GM21723 (cell line): Measurements from ENCODE around the gene PTPRE.
"Not testable (repeated sequence)": the region's sequence is repeated elsewhere in the genome, so short reads cannot be mapped to it uniquely, and the experiment has no call there.

Experiments used
- ATAC-seq: cut with Tn5 transposase; IDR thresholded peaks from one replicate; pipeline ENCODE4 v1.9.1; 2021; ENCODE audit warnings: mild to moderate bottlenecking, moderate library complexity; ENCODE audit not compliant: unreplicated experiment

The PTPRE gene

GRCh38 chr10:127976701-127977356, 69.9 kb downstream of the PTPRE start:
- ATAC-seq, result no peak

- no peak for ATAC-seq
Measured at GRCh38 chr10:127977357-127978009, 70.6 kb downstream of the PTPRE start.

- ATAC-seq, result no peak
Measured at GRCh38 chr10:127978481-127978880, 71.6 kb downstream of the PTPRE start.

GRCh38 chr10:127979045-127979444, 72.1 kb downstream of the PTPRE start:
- ATAC-seq, result no peak

GRCh38 chr10:127979566-127979965, 72.7 kb downstream of the PTPRE start:
- no peak for ATAC-seq

DNA sequence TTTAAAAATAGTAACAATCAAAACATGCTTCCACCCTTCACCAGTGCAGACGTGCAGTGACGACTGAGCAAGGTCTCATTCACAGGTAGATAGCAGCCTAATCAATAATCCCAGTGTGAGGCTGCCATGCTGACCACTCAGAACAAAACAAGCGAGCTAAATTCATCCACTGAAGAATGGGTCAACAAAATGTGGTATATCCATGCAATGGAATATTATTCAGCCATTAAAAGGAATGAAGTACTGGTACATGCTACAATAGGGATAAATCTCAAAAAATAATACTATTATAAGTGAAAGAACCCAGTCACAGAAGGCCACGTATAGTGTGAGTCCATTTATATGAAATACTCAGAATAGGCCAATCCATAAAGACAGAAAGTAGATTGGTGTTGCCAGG, 74.0 kb downstream of the PTPRE start:
- ATAC-seq, result no peak

DNA sequence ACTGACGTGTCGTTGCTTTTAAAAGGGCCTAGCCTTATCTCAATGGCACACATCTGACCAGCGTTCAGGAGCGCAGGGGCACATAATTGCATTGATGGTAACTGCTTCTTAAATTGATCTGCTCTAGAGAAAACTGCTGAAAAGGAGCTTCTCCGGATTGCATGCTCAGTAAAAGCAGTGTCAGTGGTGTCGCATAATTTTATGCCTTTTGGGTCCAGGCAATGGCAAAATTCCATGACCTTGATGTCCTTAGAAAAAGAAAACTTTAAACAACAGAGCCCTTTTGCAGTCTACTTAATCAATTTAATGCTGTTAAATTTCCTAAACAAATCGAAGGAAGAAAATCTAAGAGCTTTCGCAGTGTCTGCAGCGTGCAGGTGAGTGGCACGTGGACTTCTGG, 75.7 kb downstream of the PTPRE start:
- no peak for ATAC-seq

DNA sequence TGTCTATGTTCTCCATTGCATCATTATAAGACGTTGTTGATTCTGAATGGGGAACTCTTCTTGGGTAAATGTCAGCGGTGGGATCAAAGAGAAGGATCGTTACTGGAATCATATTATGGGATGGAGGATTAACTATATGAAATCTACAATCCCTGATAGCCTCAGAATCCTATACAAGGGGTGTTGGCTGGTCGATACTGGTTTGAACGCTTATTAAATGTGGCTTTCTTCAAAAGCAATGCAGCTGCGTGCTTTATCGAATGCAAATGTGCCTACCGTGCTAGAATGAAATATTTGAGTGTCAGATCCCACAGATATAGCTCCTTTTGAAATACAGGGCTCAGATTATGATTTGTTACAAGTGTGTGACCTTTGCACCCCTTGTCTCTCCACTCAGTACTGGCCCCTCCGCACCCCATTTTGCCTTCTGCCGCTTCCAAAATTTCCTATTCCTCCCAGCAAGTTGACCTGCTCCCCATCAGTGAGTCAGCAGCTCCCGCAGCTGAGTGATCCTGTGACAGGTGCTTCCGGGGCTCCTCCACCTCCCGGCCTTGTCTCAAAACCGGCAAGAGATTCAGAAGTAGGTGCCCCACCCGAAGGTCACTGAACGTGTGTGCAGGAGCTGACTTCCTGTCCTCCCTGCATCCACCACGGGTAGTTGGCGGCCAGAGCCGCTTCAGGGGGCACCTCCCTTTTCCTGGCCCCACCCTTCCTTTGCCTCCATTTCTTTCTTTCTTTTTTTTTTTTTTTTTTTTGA, 76.6 kb downstream of the PTPRE start:
- ATAC-seq, result no peak

DNA sequence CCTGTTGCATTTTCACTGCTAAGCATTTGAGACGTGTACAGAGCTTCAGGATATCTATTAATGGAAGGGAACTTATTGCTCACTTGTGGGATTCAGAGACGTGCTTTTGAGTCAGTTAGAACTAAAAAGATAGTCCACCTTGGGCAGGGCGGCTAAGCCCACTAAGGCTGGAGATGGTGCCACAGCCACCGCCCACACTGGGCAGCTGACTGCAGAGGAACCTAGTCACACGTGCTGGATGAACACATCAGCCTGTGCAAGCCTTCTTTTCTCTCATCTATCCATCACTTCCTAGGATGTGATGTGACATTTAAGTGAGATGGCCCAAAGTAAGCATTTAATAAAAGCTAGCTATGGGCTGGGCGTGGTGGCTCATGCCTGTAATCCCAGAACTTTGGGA, 78.0 kb downstream of the PTPRE start:
- ATAC-seq, result no peak

DNA sequence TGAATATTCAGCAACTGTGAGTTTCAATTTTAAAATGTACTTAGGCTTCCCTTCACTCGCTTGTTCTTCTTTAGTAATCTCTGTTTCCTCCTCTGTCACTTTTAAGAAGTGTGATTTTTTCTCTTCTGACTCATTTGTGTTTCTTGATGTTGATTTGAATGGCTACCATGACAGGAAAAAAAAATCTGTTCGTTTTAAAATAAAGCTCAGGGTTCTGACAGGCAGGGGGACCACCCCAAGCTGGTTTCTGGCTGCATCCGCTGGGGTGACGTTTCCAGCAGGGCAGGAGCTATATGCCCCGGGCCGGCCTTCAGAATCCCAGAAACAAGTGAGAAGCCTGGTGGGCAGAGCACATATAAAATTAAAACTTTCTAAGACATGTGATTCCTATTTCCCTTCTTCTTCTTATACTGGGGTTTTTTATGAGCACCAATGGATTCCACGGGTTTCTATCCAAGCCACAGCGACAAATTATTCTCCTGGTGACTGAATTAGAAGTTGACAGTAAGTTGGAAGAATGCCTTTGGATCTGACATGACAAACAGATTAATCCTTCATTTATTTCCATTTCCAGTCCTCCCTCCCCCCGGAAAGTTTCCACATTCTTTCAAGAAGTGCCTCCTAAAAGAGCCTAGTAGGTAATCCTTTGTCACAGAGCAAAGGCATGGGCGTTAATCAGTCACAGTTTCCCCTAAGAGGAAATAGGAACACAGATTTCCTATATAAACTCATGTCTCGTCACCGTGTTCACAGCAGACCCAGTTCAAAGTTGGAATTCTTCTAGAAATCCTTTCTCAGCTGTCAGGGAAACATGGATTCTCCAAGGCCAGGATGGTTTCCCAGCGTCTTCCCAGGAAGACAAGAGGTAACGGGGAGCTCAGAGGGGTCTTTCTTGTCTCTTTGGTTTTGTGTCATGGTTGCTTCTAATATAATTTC, 79.9 kb downstream of the PTPRE start:
- ATAC-seq, result no peak

DNA sequence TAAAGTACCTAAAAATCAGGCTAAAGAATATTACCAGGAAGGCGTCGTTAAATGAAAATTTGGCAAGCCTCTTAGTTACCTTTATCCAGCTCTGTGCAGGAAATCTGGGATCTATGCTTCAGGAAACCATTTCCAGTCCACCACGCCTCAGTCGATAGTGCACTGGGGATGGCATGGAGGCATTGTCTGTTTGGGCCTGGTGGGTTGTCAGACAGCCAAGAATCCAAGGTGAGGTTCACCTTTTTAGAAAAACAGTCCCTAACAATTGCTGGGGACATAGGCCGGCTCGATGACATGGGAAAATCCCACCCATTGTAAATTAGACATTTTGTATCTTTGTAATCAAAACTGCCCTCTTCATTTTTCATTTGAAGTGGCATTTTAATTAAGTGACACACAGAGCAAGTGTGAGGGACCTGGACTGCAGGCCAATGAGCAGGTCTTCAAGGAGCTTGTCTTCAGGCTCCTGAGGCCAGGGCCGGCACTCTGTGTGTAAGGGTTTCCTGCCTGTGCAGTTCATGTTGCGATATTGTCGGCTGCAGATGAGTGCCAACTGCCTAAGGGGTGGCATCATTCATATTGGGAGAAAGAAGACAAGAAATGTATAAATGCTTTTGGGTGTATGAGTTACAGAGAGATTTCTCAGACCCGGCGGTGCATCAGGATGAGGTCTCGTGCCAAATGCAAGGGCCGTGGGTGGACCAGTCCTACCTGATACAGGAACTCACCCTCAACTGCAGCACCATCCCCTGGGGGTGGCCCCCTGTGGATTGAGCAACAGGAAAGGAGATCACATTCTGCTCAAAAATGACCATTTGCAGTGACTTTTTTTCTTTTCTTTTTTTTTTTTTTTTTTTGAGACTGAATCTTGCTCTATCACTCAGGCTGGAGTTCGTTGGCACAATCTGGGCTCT, 80.8 kb downstream of the PTPRE start:
- ATAC-seq, result no peak

DNA sequence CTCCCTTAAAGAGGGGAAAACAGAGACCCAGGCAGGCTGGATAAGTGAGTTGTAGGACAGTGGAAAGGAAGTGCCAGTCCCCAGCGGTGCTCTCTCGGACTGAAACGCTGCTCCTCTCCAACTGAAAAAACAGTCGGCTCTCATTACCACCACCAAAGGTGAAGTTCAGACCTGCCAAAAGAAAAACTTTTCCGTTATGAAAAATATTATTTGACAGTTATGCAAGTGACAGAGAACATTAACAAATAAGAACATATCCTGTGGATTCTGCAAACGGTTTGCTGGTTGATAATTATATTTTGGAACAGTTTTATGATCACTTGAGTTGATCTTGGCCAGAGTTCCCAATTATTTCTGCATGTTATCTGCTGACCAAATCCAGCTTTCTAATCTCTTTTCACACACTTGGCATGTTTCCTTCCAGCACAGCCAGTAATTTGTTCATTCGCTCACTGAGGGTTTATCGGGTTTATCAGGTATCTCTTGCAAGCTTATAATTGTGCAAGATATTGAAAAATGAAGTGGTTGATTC, 82.6 kb downstream of the PTPRE start:
- no peak for ATAC-seq

DNA sequence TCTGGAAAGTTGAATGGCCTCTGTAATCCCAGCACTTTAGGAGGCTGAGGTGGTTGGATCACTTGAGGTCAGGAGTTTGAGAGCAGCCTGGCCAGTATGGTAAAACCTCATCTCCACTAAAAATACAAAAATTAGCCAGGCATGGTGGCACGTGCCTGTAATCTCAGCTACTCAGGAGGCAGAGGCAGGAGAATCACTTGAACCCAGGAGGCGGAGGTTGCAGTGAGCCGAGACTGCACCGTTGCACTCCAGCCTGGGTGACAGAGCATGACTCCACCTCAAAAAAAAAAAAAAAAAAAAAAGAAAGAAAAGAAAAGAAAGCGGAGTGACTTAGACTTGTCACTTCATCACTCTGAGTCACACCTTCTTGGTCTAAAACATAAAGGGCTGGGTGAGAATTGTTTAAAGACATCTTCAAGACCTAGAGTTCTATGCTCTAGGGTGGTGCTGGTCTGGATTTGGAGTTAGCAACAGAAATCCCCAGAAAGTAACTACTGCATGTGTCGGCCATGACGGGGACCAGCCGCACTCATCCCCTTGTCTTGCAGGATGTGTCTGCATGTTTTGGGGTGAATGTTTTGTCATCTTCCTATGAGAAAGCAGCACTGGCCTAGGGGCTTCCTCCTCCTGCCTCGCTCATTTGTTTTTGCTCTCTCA, 83.4 kb downstream of the PTPRE start:
- ATAC-seq, result not testable (repeated sequence)

DNA sequence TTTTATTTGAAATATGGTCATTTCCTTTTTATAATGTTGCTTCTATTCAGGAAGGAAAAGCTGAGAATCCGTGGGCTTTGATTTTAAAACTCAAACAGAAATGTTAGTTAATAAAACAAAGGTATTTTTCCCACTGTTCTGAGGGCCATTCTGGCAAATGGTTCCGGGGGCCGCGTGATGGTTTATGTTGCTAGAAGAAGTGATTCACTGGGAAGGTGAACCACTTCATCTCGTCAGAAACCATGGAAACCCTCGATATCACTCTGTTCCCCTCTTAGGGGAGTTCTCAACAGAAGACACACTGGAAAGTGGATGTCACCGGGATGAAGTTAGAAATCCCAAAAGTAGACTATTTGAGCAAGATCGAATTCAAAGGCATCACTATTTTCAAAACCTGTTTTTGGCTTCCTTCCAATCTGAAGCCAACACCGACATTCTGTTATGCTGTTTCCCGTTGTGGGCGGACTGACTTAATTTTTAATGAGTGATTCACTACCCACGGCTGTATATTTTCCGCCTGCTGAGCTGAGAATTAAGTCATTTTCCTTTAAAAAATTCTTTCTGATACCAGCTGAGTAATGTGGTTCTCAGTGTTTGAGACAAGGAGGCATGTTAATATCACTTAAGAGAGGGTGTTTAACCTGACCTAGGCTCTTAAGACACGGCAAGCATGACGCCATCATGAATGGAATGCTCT, 84.1 kb downstream of the PTPRE start:
- no peak for ATAC-seq

DNA sequence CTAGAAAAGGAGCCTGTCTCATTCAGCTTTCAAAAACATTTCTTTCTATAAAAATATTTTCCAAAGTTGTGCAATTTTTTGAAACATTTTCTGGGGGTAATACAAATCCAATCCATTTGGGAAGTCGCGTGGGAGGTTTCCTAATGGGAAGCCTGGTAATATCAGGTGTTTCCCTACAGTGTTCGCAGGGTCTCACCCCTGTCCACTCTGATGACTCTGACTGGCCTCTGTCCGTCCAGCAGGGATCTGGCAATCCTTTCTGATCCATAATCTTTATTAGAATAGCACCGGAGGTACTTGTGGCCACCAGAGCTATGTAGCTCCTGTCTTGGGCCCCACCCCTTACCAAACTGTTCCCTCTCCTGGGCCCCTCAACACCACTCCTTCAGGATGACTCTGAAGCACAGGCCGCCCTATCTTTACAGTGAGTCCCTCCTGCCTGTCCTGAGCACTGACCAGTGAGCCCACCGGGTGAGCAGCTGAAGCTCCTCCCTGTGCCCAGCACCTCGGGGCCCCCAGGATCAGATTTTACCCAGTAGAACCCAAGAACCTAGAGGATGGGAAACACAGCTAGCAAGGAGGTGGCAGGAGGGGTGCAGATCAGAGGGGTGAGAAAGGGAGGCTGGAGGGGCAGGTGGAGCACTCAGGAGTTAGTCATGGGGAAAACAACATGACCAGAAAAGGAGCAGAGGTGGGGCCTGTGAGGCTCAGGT, 84.8 kb downstream of the PTPRE start:
- no peak for ATAC-seq

- ATAC-seq, result no peak
Measured at GRCh38 chr10:127992376-127992775, 85.5 kb downstream of the PTPRE start.

GRCh38 chr10:127993056-127993690, 86.3 kb downstream of the PTPRE start:
- ATAC-seq, result no peak
